K562 (cell line): ENCODE measurements around the gene MRPL28. TPM values are rescaled to one million over a fixed set of nuclear protein-coding genes. Genes with fewer than 3 reads are reported as not detected.

Experiments
- CC2D1A ChIP-seq: fragments of 450-650 bp; IDR thresholded peaks from 2 replicates; pipeline ENCODE4 v1.6.1; 2017; ENCODE audit warnings: mild to moderate bottlenecking
- CEBPB ChIP-seq: fragments of 450-650 bp; IDR thresholded peaks from 2 replicates; pipeline ENCODE4 v1.6.1; 2016; ENCODE audit warnings: missing genetic modification characterization, missing compliant biosample characterization
- ETV6 ChIP-seq, 3 experiments: fragments of 150-350 bp in 1 of 3; sonication (generic) in 1 of 3; formaldehyde crosslinking in 1 of 3; IDR thresholded peaks; 2 replicates each; pipeline versions ENCODE4 v1.6.1 to v1.8.0; 2014 to 2022; ENCODE audit warnings: borderline replicate concordance in 2 of 3, low read depth in 2 of 3, antibody characterized with exemption in 1 of 3, low read length in 1 of 3, mild to moderate bottlenecking in 1 of 3, missing genetic modification reagents in 1 of 3
- FIP1L1 ChIP-seq: fragments of 200-400 bp; formaldehyde crosslinking; IDR thresholded peaks from 2 replicates; pipeline ENCODE4 v1.6.1; 2018; ENCODE audit warnings: mild to moderate bottlenecking, low read depth, low read length; ENCODE audit not compliant: poor library complexity, severe bottlenecking
- MEIS2 ChIP-seq: fragments of 450-650 bp; IDR thresholded peaks from 2 replicates; pipeline ENCODE4 v1.6.1; 2014; ENCODE audit warnings: mild to moderate bottlenecking; ENCODE audit not compliant: partially characterized antibody
- MYNN ChIP-seq, 2 experiments: sonication (generic); formaldehyde crosslinking in 1 of 2; IDR thresholded peaks; 2 replicates each; pipeline versions ENCODE4 v1.5.0 to v1.6.1; 2016 to 2020; ENCODE audit warnings: antibody characterized with exemption in 1 of 2, missing genetic modification reagents in 1 of 2
- OTX1 ChIP-seq: fragments of 450-650 bp; formaldehyde crosslinking; IDR thresholded peaks from 2 replicates; pipeline ENCODE4 v1.4.0; 2022; ENCODE audit warnings: mild to moderate bottlenecking
- PYGO2 ChIP-seq: fragments of 450-650 bp; IDR thresholded peaks from 2 replicates; pipeline ENCODE4 v1.6.1; 2016; ENCODE audit warnings: mild to moderate bottlenecking, missing genetic modification characterization, moderate library complexity, missing compliant biosample characterization
- SMAD3 ChIP-seq: fragments of 450-650 bp; formaldehyde crosslinking; conservative IDR thresholded peaks from 2 replicates; pipeline ENCODE4 v1.4.0; 2020; ENCODE audit warnings: mild to moderate bottlenecking
- STAT6 ChIP-seq: sonication (generic); formaldehyde crosslinking; IDR thresholded peaks from 2 replicates; pipeline ENCODE4 v1.8.1; 2023; ENCODE audit warnings: mild to moderate bottlenecking, missing genetic modification reagents
- ZNF12 ChIP-seq: sonication (generic); formaldehyde crosslinking; IDR thresholded peaks from 2 replicates; pipeline ENCODE4 v1.4.0; 2020; ENCODE audit warnings: mild to moderate bottlenecking, missing genetic modification reagents
- ZNF76 ChIP-seq: fragments of 250-450 bp; sonication (Bioruptor Pico); IDR thresholded peaks from 2 replicates; pipeline ENCODE4 v1.4.0; 2020; ENCODE audit warnings: mild to moderate bottlenecking, moderate library complexity, borderline replicate concordance
- polyA plus RNA-seq, 8 experiments: library from polyadenylated mRNA; depleted of rRNA in 4 of 8; stranded (reverse) in 5 of 8; unstranded in 3 of 8; fragments of >200 nt; fragmentation: Nextera tagmentation in 2 of 8; fragmentation: Illumina TruSeq in 1 of 8; extraction: Ambion mirVana in 2 of 8; extraction: Trizol in 1 of 8; gene quantifications; 2 replicates each; pipeline versions ENCODE4 v1.2.1 to v1.2.3, GENCODE V29; 2011 to 2014; ENCODE audit warnings: inconsistent platforms in 1 of 8, missing spikeins in 1 of 8
- total RNA-seq, 7 experiments: library from RNA; depleted of rRNA in 6 of 7; stranded (reverse); fragments of >200 nt in 6 of 7; fragmentation: Illumina TruSeq in 2 of 7; extraction: Trizol in 2 of 7; gene quantifications; 2 replicates each; pipeline versions ENCODE4 v1.2.1 to v1.2.3, GENCODE V29; 2011 to 2021; ENCODE audit warnings: low replicate concordance in 1 of 7
- TF ChIP-seq, protein P1 (sequence below), 2 experiments: fragments of 450-650 bp; IDR thresholded peaks; 2 replicates each; pipeline ENCODE4 v1.6.1; 2018; ENCODE audit warnings: mild to moderate bottlenecking in 2 of 2, low read depth in 1 of 2; ENCODE audit not compliant: partially characterized antibody in 2 of 2
- TF ChIP-seq, protein P2 (sequence below), 3 experiments: IDR thresholded peaks in 2 of 3; conservative IDR thresholded peaks in 1 of 3; 2 replicates each; pipeline ENCODE4 v1.5.1; 2011 to 2012; ENCODE audit warnings: low read length in 3 of 3, mild to moderate bottlenecking in 3 of 3, control low read depth in 2 of 3, improper control_type of control experiment in 1 of 3, inconsistent platforms in 1 of 3, low read depth in 1 of 3, mixed read lengths in 1 of 3, moderate library complexity in 1 of 3; ENCODE audit not compliant: insufficient read depth in 2 of 3
- TF ChIP-seq, protein P3 (sequence below): IDR thresholded peaks from 2 replicates; pipeline ENCODE4 v1.6.1; 2011; ENCODE audit warnings: borderline replicate concordance, low read depth, mild to moderate bottlenecking, moderate library complexity, low read length; ENCODE audit not compliant: insufficient read depth, poor library complexity, severe bottlenecking

Gene MRPL28
- total and polyA plus RNA-seq, 9 of the 15 experiments (the other 6 are each of a cell fraction or from before 2014, with no cell fraction given): 2.5 to 323 (median 175) TPM

DNA sequence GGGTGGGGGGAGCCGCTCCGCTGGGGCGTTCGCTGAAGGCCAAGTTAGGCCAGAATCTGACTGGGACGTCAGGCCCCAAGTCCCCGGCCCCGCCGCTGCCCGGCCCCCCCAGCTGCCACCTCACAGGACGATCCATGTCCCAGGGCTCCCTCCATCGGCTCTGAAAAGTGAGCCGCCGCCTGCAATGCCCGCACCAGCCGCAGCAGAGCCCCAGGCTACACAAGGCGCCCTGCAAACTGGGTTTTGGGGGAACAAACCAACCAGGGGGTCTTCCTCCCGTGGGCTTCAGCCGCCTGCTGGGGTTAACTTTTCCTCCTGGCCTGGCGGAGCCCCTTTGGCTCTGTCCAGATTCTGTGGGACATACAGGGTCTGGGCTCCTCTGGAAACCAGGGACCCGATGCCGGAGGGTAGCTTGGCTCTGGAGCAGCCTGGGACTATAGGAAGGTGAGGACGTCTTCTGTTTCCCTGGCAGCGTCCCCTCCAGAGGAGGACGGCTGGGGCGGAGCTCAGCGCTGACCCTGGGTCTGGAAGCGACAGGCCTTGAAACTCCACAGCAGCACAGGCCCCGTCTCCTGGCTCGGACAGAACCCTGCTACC is 27.5 kb upstream of the MRPL28 start (continued):
- TF ChIP-seq, protein P1, sequence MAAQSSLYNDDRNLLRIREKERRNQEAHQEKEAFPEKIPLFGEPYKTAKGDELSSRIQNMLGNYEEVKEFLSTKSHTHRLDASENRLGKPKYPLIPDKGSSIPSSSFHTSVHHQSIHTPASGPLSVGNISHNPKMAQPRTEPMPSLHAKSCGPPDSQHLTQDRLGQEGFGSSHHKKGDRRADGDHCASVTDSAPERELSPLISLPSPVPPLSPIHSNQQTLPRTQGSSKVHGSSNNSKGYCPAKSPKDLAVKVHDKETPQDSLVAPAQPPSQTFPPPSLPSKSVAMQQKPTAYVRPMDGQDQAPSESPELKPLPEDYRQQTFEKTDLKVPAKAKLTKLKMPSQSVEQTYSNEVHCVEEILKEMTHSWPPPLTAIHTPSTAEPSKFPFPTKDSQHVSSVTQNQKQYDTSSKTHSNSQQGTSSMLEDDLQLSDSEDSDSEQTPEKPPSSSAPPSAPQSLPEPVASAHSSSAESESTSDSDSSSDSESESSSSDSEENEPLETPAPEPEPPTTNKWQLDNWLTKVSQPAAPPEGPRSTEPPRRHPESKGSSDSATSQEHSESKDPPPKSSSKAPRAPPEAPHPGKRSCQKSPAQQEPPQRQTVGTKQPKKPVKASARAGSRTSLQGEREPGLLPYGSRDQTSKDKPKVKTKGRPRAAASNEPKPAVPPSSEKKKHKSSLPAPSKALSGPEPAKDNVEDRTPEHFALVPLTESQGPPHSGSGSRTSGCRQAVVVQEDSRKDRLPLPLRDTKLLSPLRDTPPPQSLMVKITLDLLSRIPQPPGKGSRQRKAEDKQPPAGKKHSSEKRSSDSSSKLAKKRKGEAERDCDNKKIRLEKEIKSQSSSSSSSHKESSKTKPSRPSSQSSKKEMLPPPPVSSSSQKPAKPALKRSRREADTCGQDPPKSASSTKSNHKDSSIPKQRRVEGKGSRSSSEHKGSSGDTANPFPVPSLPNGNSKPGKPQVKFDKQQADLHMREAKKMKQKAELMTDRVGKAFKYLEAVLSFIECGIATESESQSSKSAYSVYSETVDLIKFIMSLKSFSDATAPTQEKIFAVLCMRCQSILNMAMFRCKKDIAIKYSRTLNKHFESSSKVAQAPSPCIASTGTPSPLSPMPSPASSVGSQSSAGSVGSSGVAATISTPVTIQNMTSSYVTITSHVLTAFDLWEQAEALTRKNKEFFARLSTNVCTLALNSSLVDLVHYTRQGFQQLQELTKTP (IDR thresholded peaks at IDR 0.05; ENCODE audit: low read depth in 1 of 2, partially characterized antibody in 2 of 2): peak in 1 of 2 experiments; percentile 40
- TF ChIP-seq MYNN (IDR thresholded peaks at IDR 0.05) (0 out of 2 replicates have a peak, but pooled peaks have one; percentile 40), MYNN (CRISPR knock-in tag; IDR thresholded peaks at IDR 0.05) (no peak), MEIS2 (no peak), PYGO2 (no peak), FIP1L1 (no peak), ZNF12 (0 out of 2 replicates have a peak, but pooled peaks have one; percentile 25), ZNF76 (no peak), ETV6 (IDR thresholded peaks at IDR 0.05; ENCODE audit: borderline replicate concordance in 1 of 2, low read depth in 2 of 2, low read length in 1 of 2) (no peak), ETV6 (CRISPR knock-in tag; IDR thresholded peaks at IDR 0.05; ENCODE audit: borderline replicate concordance) (no peak), CEBPB (tag) (no peak), OTX1 (CRISPR knock-in tag) (no peak), SMAD3 (CRISPR knock-in tag) (no peak), CC2D1A (no peak), STAT6 (CRISPR knock-in tag) (no peak)
- TF ChIP-seq, protein P2, sequence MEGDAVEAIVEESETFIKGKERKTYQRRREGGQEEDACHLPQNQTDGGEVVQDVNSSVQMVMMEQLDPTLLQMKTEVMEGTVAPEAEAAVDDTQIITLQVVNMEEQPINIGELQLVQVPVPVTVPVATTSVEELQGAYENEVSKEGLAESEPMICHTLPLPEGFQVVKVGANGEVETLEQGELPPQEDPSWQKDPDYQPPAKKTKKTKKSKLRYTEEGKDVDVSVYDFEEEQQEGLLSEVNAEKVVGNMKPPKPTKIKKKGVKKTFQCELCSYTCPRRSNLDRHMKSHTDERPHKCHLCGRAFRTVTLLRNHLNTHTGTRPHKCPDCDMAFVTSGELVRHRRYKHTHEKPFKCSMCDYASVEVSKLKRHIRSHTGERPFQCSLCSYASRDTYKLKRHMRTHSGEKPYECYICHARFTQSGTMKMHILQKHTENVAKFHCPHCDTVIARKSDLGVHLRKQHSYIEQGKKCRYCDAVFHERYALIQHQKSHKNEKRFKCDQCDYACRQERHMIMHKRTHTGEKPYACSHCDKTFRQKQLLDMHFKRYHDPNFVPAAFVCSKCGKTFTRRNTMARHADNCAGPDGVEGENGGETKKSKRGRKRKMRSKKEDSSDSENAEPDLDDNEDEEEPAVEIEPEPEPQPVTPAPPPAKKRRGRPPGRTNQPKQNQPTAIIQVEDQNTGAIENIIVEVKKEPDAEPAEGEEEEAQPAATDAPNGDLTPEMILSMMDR (IDR thresholded peaks at IDR 0.05 in 2 of 3, conservative IDR thresholded peaks at IDR 0.05 in 1 of 3; ENCODE audit: insufficient read depth in 2 of 3, low read depth in 1 of 3, low read length in 3 of 3): peak; percentile 50 to 81 (median 51)
- TF ChIP-seq, protein P3, sequence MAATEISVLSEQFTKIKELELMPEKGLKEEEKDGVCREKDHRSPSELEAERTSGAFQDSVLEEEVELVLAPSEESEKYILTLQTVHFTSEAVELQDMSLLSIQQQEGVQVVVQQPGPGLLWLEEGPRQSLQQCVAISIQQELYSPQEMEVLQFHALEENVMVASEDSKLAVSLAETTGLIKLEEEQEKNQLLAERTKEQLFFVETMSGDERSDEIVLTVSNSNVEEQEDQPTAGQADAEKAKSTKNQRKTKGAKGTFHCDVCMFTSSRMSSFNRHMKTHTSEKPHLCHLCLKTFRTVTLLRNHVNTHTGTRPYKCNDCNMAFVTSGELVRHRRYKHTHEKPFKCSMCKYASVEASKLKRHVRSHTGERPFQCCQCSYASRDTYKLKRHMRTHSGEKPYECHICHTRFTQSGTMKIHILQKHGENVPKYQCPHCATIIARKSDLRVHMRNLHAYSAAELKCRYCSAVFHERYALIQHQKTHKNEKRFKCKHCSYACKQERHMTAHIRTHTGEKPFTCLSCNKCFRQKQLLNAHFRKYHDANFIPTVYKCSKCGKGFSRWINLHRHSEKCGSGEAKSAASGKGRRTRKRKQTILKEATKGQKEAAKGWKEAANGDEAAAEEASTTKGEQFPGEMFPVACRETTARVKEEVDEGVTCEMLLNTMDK: peak; percentile 73
